Lower leg skin (tissue), 4 donors: Measurements from ENCODE around the gene ZNF710. TPM values are rescaled to one million over a fixed set of nuclear protein-coding genes. Genes with fewer than 3 reads are reported as not detected.

Source experiments
- DNase-seq, 2 donors: peaks; one replicate each; pipeline ENCODE4 v3.0.0-alpha.2; 2019; ENCODE audit warnings: low spot score in 2 of 2
- H3K4me3 ChIP-seq: fragments of 200-600 bp; sonication (generic); 2 replicates; pipeline ENCODE4 v1.5.1; 2017; ENCODE audit warnings: mild to moderate bottlenecking, low read depth; ENCODE audit not compliant: poor library complexity, severe bottlenecking
- POLR2A ChIP-seq, 2 donors: fragments of 450-650 bp; IDR thresholded peaks; one replicate each; pipeline ENCODE4 v1.6.1; 2016 to 2017; ENCODE audit warnings: antibody characterized with exemption in 2 of 2, mild to moderate bottlenecking in 1 of 2, moderate library complexity in 1 of 2
- WGBS, 2 donors: methylation state at CpG; one replicate each; pipeline ENCODE4 v1.1.5; 2018; 5-methylcytosine and 5-hydroxymethylcytosine counted together
- intact Hi-C: fragments of 100-400 bp; cut with DNase I; formaldehyde crosslinking; loops from one replicate; pipeline ENCODE4 v1.15.0; 2023; ENCODE audit warnings: low total_unique reads
- total RNA-seq, 4 donors: library from RNA; depleted of rRNA; stranded (reverse); fragments of >200 nt; gene quantifications; one replicate each; pipeline ENCODE4 v1.1.0, GENCODE V29; 2016
- TF ChIP-seq, protein P1 (sequence below), 3 donors: fragments of 450-650 bp; IDR thresholded peaks; one replicate each; pipeline ENCODE4 v1.5.1; 2016; ENCODE audit warnings: antibody characterized with exemption in 3 of 3, mild to moderate bottlenecking in 3 of 3, moderate library complexity in 2 of 3

ZNF710 gene
- total RNA-seq, 4 donors from 2014 or later: 27.2 to 34.3 (median 32.4) TPM

- H3K4me3 ChIP-seq: no peak overlapping the region
- peak in 1 of 2 donors; percentile 59 for DNase-seq
- intact Hi-C loops: no loop called here
- WGBS, 2 donors: 90 to 94% methylated on average over 6 of the region's 6 CpGs
- no peak for TF ChIP-seq POLR2A (IDR thresholded peaks at IDR 0.05)
- TF ChIP-seq, protein P1, sequence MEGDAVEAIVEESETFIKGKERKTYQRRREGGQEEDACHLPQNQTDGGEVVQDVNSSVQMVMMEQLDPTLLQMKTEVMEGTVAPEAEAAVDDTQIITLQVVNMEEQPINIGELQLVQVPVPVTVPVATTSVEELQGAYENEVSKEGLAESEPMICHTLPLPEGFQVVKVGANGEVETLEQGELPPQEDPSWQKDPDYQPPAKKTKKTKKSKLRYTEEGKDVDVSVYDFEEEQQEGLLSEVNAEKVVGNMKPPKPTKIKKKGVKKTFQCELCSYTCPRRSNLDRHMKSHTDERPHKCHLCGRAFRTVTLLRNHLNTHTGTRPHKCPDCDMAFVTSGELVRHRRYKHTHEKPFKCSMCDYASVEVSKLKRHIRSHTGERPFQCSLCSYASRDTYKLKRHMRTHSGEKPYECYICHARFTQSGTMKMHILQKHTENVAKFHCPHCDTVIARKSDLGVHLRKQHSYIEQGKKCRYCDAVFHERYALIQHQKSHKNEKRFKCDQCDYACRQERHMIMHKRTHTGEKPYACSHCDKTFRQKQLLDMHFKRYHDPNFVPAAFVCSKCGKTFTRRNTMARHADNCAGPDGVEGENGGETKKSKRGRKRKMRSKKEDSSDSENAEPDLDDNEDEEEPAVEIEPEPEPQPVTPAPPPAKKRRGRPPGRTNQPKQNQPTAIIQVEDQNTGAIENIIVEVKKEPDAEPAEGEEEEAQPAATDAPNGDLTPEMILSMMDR (IDR thresholded peaks at IDR 0.05): no peak
These were observed 21.2 kb downstream of the ZNF710 start for GRCh38 chr15:90022345-90022744.

DNA sequence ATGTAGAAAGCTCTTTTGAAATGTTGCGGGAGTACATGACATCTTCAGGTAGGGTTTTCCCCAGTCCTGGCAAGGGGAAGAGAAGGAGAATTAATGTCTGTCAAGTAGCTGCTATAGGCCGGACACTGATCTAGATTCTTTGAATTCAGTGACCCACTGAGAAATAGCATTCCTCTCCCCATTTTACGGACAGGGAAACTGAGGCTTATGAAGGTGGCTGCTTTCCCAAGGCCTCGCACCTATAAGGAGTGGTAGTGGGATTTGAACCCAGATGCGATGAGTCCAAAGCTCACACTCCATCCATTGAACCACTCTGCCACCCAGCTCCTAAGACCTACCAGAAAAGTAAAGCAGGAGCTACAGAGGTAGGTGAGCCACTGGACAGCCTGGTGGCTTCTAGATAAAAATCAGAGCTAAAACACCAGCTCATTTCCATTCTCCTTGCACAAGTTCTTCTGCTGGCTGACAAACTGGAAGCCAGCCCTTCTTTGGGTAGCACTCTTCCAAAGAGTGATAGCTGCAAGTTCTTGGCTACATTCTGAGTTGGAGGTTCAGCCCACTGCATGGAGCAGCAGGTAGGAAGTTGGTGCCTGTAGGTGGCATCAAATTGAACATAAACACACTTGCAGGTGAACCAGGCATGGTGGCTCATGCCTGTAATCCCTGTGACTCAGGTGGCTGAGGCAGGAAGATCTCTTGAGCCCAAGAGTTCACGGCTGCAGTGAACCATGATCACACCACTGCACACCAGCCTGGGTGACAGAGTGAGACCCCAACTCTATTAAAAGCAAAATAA lies 22.0 kb downstream of the ZNF710 start:
- WGBS, 2 donors: 81 to 95% methylated on average over 6 of the region's 6 CpGs
- intact Hi-C loops: no loop called here
- TF ChIP-seq, protein P1 (IDR thresholded peaks at IDR 0.05): no peak
- no peak for TF ChIP-seq POLR2A (IDR thresholded peaks at IDR 0.05)
- peak in 1 of 2 donors; percentile 40 for DNase-seq
- H3K4me3 ChIP-seq: no peak overlapping the region

DNA sequence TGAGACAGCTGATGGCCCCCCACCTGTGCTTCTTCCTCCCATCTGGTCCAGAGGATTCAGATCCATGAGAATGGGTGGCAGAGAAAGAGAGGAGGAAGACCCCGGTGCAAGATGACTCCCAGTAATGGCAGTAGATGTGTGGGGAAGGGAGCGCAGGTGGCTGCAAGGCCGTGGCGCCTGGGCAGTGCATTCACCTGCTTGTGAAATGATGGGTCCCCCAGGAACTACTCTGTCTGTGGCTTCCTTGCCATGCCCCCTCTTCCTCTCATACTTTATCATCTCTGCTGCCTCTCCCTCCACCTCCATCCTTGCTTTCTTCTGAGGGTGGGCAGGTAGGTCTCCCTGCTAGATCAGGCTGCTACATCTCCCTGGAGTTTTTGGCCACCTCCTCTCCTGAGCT lies 23.3 kb downstream of the ZNF710 start:
- no peak overlapping the region for H3K4me3 ChIP-seq
- no peak for TF ChIP-seq POLR2A (IDR thresholded peaks at IDR 0.05)
- TF ChIP-seq, protein P1 (IDR thresholded peaks at IDR 0.05): no peak
- peak in 1 of 2 donors; percentile 56 for DNase-seq
- intact Hi-C loops: no loop called here
- 93 to 96% methylated on average over 4 of the region's 4 CpGs for WGBS, 2 donors

- intact Hi-C loops: no loop called here
- TF ChIP-seq POLR2A (IDR thresholded peaks at IDR 0.05): no peak
- TF ChIP-seq, protein P1 (IDR thresholded peaks at IDR 0.05): no peak
- no peak overlapping the region for H3K4me3 ChIP-seq
- no peak for DNase-seq
- WGBS, 2 donors: 78 to 79% methylated on average over 2 of the region's 2 CpGs
These were observed 24.4 kb downstream of the ZNF710 start for GRCh38 chr15:90025489-90026033.

- intact Hi-C loops: no loop called here
- TF ChIP-seq, protein P1 (IDR thresholded peaks at IDR 0.05): no peak
- TF ChIP-seq POLR2A (IDR thresholded peaks at IDR 0.05): no peak
- H3K4me3 ChIP-seq: no peak overlapping the region
- WGBS, 2 donors: 85 to 90% methylated on average over 5 of the region's 5 CpGs
- no peak for DNase-seq
These were observed 27.3 kb downstream of the ZNF710 start for GRCh38 chr15:90028376-90028944.
